HepG2 (cell line): ENCODE measurements around the gene AGAP1. TPM values are rescaled to one million over a fixed set of nuclear protein-coding genes. Genes with fewer than 3 reads are reported as not detected.

Source experiments
- ATAC-seq: fragments of 200-7000 bp; cut with Tn5 transposase; 3 replicates; pipeline ENCODE4 v1.9.1; 2020; ENCODE audit warnings: mild to moderate bottlenecking, moderate library complexity
- BruUV-seq: library from RNA; stranded (reverse); fragments of 400-500 nt; replicated peaks from 2 replicates; lab custom pipeline; 2021; lab: Mats Ljungman, UMichigan
- CTCF ChIA-PET: fragments of 300-600 bp; formaldehyde crosslinking; extraction: SDS; loops from one replicate; lab custom pipeline; 2021; ENCODE audit warnings: low total read pairs, inconsistent platforms, low intra/inter-chr PET ratio; lab: Yijun Ruan, JAX
- POLR2A ChIA-PET: fragments of 350-600 bp; sonication (Branson Sonifier 250); formaldehyde crosslinking; loops from one replicate; lab custom pipeline; 2020; ENCODE audit warnings: antibody characterized with exemption, inconsistent platforms; lab: Yijun Ruan, JAX
- DNase-seq: peaks from one replicate; pipeline ENCODE4 v3.0.0-alpha.2; 2015; ENCODE audit warnings: low spot score
- FAIRE-seq: peaks from 3 replicates; lab custom pipeline; 2011; peaks lifted over from hg19 to GRCh38; lab: Jason Lieb, UNC
- H2AFZ ChIP-seq: one replicate; pipeline ENCODE4 v1.6.1; 2011; ENCODE audit warnings: low read length, inconsistent platforms
- H3K27ac ChIP-seq: fragments of 300-600 bp; 3 replicates; pipeline ENCODE4 v1.8.0; 2011; ENCODE audit warnings: mixed run types, mild to moderate bottlenecking, mixed read lengths, low read length, inconsistent platforms; ENCODE audit not compliant: insufficient read depth; ENCODE audit errors: extremely low read length
- H3K27me3 ChIP-seq, 2 experiments: fragments of 200-600 bp in 1 of 2; 2 replicates in 1 of 2; 3 replicates in 1 of 2; pipeline versions ENCODE4 v1.6.0 to v1.8.0; 2011; ENCODE audit warnings: low read length in 2 of 2, mild to moderate bottlenecking in 2 of 2, moderate library complexity in 2 of 2, inconsistent platforms in 1 of 2; ENCODE audit not compliant: insufficient read depth in 2 of 2, control insufficient read depth in 1 of 2
- H3K36me3 ChIP-seq, 2 experiments: fragments of 200-600 bp in 1 of 2; replicated peaks in 1 of 2; 2 replicates in 1 of 2; 3 replicates in 1 of 2; pipeline versions ENCODE4 v1.5.1 to v1.8.0; 2011; ENCODE audit warnings: low read length in 2 of 2, inconsistent platforms in 1 of 2; ENCODE audit not compliant: insufficient read depth in 2 of 2, control insufficient read depth in 1 of 2
- H3K4me1 ChIP-seq: 2 replicates; pipeline ENCODE4 v1.5.1; 2012; ENCODE audit warnings: low read length, inconsistent platforms; ENCODE audit not compliant: insufficient read depth
- H3K4me2 ChIP-seq: 2 replicates; pipeline ENCODE4 v1.6.0; 2011; ENCODE audit warnings: low read depth, low read length, inconsistent platforms
- H3K4me3 ChIP-seq, 3 experiments: fragments of 200-600 bp in 1 of 3; sonication (generic), shearing (Covaris generic) in 1 of 3; replicated peaks in 1 of 3; 2 replicates each; pipeline ENCODE4 v1.5.1; 2011 to 2016; ENCODE audit warnings: low read length in 3 of 3, inconsistent platforms in 2 of 3, low read depth in 2 of 3, mild to moderate bottlenecking in 2 of 3, control low read depth in 1 of 3, mixed read lengths in 1 of 3; ENCODE audit not compliant: insufficient read depth in 1 of 3
- H3K79me2 ChIP-seq: one replicate; pipeline ENCODE4 v1.6.1; 2011; ENCODE audit warnings: low read length, inconsistent platforms; ENCODE audit not compliant: insufficient read depth
- H3K9ac ChIP-seq: 2 replicates; pipeline ENCODE4 v1.6.0; 2011; ENCODE audit warnings: mild to moderate bottlenecking, low read depth, low read length, inconsistent platforms; ENCODE audit not compliant: insufficient read depth
- H3K9me3 ChIP-seq: 2 replicates; pipeline ENCODE4 v1.5.1; 2012; ENCODE audit warnings: mild to moderate bottlenecking, low read length
- H4K20me1 ChIP-seq: 2 replicates; pipeline ENCODE4 v1.6.0; 2011; ENCODE audit warnings: inconsistent platforms, mild to moderate bottlenecking, low read length, moderate library complexity; ENCODE audit not compliant: insufficient read depth
- RFX3 ChIP-seq: IDR thresholded peaks from 2 replicates; pipeline ENCODE4 v1.6.1; 2016; ENCODE audit warnings: missing biosample characterization, missing genetic modification reagents
- ZNF12 ChIP-seq: sonication (generic); formaldehyde crosslinking; IDR thresholded peaks from 2 replicates; pipeline ENCODE4 v1.5.0; 2020; ENCODE audit warnings: missing genetic modification reagents
- WGBS: methylation state at CpG from one replicate; pipeline ENCODE4 v1.1.6; 2017; ENCODE audit warnings: low lambda C conversion rate; 5-methylcytosine and 5-hydroxymethylcytosine counted together
- in situ Hi-C: cut with HindIII; loops from 2 replicates; pipeline ENCODE4 v1.10.0; 2017; ENCODE audit warnings: low pct_unique_long_range_greater_than_20kb; ENCODE audit not compliant: extremely low pct_ligation_motif_present
- intact Hi-C: fragments of 100-400 bp; cut with micrococcal nuclease; formaldehyde crosslinking; loops from one replicate; pipeline ENCODE4 v1.10.0; 2022; ENCODE audit not compliant: unreplicated experiment
- polyA plus RNA-seq, 8 experiments: library from polyadenylated mRNA; depleted of rRNA in 3 of 8; stranded (reverse) in 7 of 8; unstranded in 1 of 8; fragments of >200 nt; fragmentation: Illumina TruSeq in 4 of 8; extraction: Trizol in 4 of 8; gene quantifications; 2 replicates each; pipeline versions ENCODE4 v1.2.1 to v1.2.3, GENCODE V29; 2011 to 2016; ENCODE audit warnings: low read depth in 4 of 8, missing spikeins in 1 of 8, mixed read lengths in 1 of 8; ENCODE audit not compliant: insufficient read depth in 1 of 8
- total RNA-seq, 5 experiments: library from RNA; depleted of rRNA; stranded (reverse); fragments of >200 nt; fragmentation: Illumina TruSeq; extraction: Trizol; gene quantifications; 2 replicates each; pipeline ENCODE4 v1.2.3, GENCODE V29; 2016; ENCODE audit warnings: low read depth in 1 of 5
- TF ChIP-seq, protein P1 (sequence below): sonication (generic); formaldehyde crosslinking; IDR thresholded peaks from 2 replicates; pipeline ENCODE4 v1.5.1; 2020; ENCODE audit warnings: missing genetic modification reagents, mild to moderate bottlenecking, borderline replicate concordance
- TF ChIP-seq, protein P2 (sequence below): sonication (generic); formaldehyde crosslinking; IDR thresholded peaks from 2 replicates; pipeline ENCODE4 v1.5.0; 2020; ENCODE audit warnings: mild to moderate bottlenecking, missing genetic modification reagents
- TF ChIP-seq, protein P3 (sequence below): IDR thresholded peaks from 2 replicates; pipeline ENCODE4 v1.6.1; 2016; ENCODE audit warnings: mild to moderate bottlenecking
- TF ChIP-seq, protein P4 (sequence below): sonication (generic); formaldehyde crosslinking; IDR thresholded peaks from 2 replicates; pipeline ENCODE4 v1.5.0; 2020; ENCODE audit warnings: missing genetic modification reagents
- TF ChIP-seq, protein P5 (sequence below): sonication (generic); formaldehyde crosslinking; conservative IDR thresholded peaks from 2 replicates; pipeline ENCODE4 v1.4.0; 2020; ENCODE audit warnings: missing genetic modification reagents

The AGAP1 gene
- total and polyA plus RNA-seq, 2 of the 13 experiments (the other 11 are each of a cell fraction or from before 2014, with no cell fraction given): 21.2 to 32.7 TPM

DNA sequence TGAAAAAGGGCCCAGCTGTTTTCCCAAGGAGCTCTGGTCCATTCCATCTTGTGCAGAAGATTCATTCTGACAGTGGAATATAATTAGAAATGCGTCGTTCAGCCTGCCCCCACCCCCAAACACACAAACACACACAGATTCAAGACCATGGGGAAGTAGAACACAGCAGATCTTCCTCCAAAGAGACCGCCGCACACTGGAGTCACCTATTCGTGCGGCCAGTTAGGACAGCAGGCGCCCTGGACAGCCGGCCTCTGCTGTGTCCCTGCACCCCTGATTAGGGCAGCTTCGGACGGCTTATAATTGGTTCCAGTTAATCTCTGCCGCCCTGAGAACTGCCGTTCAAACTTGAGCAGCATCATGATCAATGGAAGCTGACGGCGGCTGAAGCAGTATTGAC, 558.4 kb downstream of the AGAP1 start (continued):
- TF ChIP-seq, protein P1, sequence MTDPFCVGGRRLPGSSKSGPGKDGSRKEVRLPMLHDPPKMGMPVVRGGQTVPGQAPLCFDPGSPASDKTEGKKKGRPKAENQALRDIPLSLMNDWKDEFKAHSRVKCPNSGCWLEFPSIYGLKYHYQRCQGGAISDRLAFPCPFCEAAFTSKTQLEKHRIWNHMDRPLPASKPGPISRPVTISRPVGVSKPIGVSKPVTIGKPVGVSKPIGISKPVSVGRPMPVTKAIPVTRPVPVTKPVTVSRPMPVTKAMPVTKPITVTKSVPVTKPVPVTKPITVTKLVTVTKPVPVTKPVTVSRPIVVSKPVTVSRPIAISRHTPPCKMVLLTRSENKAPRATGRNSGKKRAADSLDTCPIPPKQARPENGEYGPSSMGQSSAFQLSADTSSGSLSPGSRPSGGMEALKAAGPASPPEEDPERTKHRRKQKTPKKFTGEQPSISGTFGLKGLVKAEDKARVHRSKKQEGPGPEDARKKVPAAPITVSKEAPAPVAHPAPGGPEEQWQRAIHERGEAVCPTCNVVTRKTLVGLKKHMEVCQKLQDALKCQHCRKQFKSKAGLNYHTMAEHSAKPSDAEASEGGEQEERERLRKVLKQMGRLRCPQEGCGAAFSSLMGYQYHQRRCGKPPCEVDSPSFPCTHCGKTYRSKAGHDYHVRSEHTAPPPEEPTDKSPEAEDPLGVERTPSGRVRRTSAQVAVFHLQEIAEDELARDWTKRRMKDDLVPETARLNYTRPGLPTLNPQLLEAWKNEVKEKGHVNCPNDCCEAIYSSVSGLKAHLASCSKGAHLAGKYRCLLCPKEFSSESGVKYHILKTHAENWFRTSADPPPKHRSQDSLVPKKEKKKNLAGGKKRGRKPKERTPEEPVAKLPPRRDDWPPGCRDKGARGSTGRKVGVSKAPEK (CRISPR knock-in tag): no peak
- TF ChIP-seq ZNF12: no peak

DNA sequence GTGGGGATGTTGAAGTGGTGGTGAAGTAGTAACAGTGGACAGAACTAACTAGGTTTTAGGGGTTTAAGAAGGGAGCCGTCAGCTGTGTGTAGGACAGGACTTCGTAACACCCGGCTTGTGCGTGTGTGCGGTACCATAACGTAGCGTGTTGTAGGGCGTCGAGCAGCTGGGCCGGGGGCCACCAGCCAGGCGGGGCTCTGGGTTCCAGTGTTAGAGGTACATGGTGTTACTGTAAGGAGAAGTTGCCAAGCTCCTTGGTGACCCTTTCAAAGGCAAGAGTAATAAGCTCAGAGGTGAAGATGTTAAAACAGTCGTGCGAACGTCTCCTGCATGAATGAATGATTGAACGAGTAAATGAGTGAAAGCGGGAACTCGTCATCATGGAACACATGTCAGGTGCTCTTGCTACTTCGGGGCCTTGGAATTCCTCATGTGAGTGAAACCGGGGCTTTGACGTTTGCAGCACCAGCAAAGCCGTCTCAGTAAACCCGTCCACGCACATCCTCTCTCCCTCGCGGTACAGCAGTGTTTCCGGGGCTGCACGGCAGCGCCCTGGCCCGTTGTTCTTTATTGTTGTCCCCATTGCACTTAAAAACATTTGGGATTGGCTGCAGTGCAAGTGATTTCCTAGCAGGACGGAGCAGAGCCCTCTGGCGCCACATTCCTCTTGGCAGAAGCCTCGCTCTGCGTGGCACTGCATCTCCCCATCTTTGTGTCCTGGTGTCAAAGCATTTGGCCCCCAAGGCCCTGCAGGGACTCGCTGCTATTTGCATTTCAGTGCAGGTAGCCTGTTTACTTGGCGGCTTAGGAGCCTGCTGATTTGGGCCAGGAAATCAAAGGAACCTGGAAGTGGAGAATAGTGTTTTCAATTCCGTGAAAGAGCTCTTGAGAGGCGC, 559.3 kb downstream of the AGAP1 start:
- ATAC-seq (no peak), FAIRE-seq (no peak), DNase-seq (no peak)
- no peaks in the 10 kb centered on the region for H3K9me3 ChIP-seq
- ChIA-PET CTCF (no interaction called here), POLR2A (no interaction called here)
- no peaks in the 10 kb centered on the region for H3K79me2 ChIP-seq
- TF ChIP-seq, protein P2, sequence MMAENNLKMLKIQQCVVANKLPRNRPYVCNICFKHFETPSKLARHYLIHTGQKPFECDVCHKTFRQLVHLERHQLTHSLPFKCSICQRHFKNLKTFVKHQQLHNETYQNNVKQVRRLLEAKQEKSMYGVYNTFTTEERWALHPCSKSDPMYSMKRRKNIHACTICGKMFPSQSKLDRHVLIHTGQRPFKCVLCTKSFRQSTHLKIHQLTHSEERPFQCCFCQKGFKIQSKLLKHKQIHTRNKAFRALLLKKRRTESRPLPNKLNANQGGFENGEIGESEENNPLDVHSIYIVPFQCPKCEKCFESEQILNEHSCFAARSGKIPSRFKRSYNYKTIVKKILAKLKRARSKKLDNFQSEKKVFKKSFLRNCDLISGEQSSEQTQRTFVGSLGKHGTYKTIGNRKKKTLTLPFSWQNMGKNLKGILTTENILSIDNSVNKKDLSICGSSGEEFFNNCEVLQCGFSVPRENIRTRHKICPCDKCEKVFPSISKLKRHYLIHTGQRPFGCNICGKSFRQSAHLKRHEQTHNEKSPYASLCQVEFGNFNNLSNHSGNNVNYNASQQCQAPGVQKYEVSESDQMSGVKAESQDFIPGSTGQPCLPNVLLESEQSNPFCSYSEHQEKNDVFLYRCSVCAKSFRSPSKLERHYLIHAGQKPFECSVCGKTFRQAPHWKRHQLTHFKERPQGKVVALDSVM (CRISPR knock-in tag): no peak
- TF ChIP-seq, protein P3, sequence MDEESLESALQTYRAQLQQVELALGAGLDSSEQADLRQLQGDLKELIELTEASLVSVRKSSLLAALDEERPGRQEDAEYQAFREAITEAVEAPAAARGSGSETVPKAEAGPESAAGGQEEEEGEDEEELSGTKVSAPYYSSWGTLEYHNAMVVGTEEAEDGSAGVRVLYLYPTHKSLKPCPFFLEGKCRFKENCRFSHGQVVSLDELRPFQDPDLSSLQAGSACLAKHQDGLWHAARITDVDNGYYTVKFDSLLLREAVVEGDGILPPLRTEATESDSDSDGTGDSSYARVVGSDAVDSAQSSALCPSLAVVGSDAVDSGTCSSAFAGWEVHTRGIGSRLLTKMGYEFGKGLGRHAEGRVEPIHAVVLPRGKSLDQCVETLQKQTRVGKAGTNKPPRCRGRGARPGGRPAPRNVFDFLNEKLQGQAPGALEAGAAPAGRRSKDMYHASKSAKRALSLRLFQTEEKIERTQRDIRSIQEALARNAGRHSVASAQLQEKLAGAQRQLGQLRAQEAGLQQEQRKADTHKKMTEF: no peak
- TF ChIP-seq, protein P4, sequence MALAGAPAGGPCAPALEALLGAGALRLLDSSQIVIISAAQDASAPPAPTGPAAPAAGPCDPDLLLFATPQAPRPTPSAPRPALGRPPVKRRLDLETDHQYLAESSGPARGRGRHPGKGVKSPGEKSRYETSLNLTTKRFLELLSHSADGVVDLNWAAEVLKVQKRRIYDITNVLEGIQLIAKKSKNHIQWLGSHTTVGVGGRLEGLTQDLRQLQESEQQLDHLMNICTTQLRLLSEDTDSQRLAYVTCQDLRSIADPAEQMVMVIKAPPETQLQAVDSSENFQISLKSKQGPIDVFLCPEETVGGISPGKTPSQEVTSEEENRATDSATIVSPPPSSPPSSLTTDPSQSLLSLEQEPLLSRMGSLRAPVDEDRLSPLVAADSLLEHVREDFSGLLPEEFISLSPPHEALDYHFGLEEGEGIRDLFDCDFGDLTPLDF (CRISPR knock-in tag): no peak
- TF ChIP-seq RFX3 (CRISPR knock-in tag): no peak
- TF ChIP-seq, protein P5, sequence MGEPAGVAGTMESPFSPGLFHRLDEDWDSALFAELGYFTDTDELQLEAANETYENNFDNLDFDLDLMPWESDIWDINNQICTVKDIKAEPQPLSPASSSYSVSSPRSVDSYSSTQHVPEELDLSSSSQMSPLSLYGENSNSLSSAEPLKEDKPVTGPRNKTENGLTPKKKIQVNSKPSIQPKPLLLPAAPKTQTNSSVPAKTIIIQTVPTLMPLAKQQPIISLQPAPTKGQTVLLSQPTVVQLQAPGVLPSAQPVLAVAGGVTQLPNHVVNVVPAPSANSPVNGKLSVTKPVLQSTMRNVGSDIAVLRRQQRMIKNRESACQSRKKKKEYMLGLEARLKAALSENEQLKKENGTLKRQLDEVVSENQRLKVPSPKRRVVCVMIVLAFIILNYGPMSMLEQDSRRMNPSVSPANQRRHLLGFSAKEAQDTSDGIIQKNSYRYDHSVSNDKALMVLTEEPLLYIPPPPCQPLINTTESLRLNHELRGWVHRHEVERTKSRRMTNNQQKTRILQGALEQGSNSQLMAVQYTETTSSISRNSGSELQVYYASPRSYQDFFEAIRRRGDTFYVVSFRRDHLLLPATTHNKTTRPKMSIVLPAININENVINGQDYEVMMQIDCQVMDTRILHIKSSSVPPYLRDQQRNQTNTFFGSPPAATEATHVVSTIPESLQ (CRISPR knock-in tag): no peak
- H3K27me3 ChIP-seq: no peaks in the 10 kb centered on the region
- no peaks in the 10 kb centered on the region for H3K4me1 ChIP-seq
- no peak overlapping the region for H3K9ac ChIP-seq
- BruUV-seq: no TSS peak
- in situ Hi-C loops: no loop called here
- intact Hi-C loops: no loop called here
- H3K36me3 ChIP-seq: peaks cover 3 to 28% of the 10 kb centered on the region in 2 experiments; a peak in 4 of 5 replicates
- no peak overlapping the region for H3K4me3 ChIP-seq
- no peaks in the 10 kb centered on the region for H4K20me1 ChIP-seq
- H2AFZ ChIP-seq: no peak overlapping the region
- no peak overlapping the region for H3K27ac ChIP-seq
- H3K4me2 ChIP-seq: no peak overlapping the region
- 97% methylated on average over 37 of the region's 37 CpGs for WGBS
